Stimulated activated CD4-positive, alpha-beta T cell treated with anti-CD3 and anti-CD28 coated beads, Interleukin-2, amount 100 ng/mL, for 4 hours (primary cell): ENCODE measurements around the gene RASAL1.

ENCODE experiments used
- DNase-seq: peaks from one replicate; pipeline ENCODE4 v3.0.0-alpha.2; 2020; ENCODE audit warnings: low read depth

RASAL1 gene

GRCh38 chr12:113058553-113058952 lies 77.0 kb downstream of the RASAL1 start:
- DNase-seq = no peak

DNA sequence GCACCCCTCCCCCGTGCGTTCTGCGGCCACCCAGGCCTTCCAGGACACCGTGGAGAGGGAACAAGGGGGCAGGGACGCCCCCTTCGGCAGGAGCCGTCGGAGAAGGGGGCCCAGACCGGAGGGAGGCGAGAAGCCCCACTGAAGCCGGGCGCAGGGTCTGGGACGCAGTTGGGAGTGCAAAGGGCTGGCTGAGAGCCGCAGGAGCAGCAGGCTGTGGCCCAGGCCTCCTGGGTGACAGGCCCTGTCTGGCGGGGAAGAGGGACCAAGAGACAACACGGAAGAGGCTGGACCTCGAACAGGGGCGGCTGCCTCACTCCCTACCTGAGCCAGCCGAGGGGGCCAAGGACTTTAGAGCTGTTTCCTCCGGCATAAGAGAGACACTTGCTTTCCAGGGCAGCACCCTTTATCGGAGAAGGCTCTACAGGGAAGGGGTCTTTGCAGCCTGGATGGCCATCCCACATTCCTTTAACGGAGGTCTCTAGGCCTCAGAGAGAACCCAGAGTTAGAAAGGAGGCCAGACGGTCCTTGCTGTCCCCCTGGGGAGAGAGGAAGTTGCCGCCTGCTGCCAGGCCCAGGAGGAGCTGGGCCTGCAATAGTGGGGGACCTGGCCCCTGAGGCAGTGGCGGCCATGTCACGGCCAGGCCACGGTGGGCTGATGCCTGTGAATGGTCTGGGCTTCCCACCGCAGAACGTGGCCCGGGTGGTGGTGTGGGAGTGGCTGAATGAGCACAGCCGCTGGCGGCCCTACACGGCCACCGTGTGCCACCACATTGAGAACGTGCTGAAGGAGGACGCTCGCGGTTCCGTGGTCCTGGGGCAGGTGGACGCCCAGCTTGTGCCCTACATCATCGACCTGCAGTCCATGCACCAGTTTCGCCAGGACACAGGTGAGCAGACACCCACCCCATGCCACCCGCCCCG lies 77.7 kb downstream of the RASAL1 start:
- no peak for DNase-seq

- peak; percentile 37 for DNase-seq
Measured at GRCh38 chr12:113056631-113057488, 78.7 kb downstream of the RASAL1 start, which contains the start of gene DTX1. TSS of gene DTX1 (plus strand) at chr12:113056730. CDS start at chr12:113058193, 1,463 bp downstream.

DNA sequence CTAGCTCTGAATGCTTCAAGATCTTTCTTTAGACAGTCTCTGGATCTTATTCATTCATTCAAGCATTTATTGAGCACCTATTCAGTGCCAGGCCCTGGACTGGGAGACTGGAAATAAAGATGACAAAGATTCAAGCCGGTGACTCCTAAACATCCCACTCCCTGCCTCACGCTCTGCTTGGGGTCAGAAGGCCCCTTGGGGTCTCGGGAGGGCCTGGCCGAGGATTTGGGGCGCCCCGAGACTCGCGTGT lies 79.3 kb downstream of the RASAL1 start:
- no peak for DNase-seq

GRCh38 chr12:113055594-113056380 lies 79.8 kb downstream of the RASAL1 start:
- no peak for DNase-seq

- DNase-seq = no peak
Measured at GRCh38 chr12:113054948-113055486, 80.5 kb downstream of the RASAL1 start.

GRCh38 chr12:113052326-113052725 lies 83.2 kb downstream of the RASAL1 start:
- DNase-seq = no peak

DNA sequence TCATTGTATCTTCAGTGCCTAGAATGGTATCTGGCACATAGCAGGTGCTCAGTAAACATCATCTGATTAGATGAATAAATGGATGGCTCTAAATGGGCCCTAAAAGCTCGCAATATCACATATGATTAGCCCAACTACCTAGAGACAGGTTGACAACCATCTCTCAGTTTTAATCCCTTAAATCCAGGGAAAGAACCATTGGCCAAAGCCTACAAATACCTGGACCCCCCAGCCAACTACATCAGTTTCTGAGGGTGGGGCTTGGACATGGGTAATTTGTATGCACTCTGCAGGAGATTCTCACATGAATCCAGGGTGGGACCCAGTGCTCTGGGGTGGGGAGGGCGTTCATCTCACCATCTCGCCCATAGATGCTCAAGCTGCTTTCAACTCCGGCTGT lies 83.8 kb downstream of the RASAL1 start:
- DNase-seq = no peak

GRCh38 chr12:113050795-113051194 lies 84.8 kb downstream of the RASAL1 start:
- DNase-seq = no peak

- DNase-seq = no peak
Measured at GRCh38 chr12:113049976-113050742, 85.4 kb downstream of the RASAL1 start.
